ENCODE results near the gene KHSRP. TPM values are rescaled to one million over a fixed set of nuclear protein-coding genes. Genes with fewer than 3 reads are reported as not detected.

The KHSRP gene
- total RNA-seq, 1 donor from 2014 or later, result 102 TPM

GRCh38 chr19:6381030-6381750 lies 43.4 kb downstream of the KHSRP start:
- H3K9me3 ChIP-seq, result no peaks in the 10 kb centered on the region
- H3K4me1 ChIP-seq, result no peaks in the 10 kb centered on the region
- H3K4me3 ChIP-seq, result no peak overlapping the region
- H3K27ac ChIP-seq, result no peak overlapping the region
- H3K27me3 ChIP-seq, result no peaks in the 10 kb centered on the region
- no peak for DNase-seq (ENCODE audit: extremely low spot score in 2 of 2)
- peaks cover 0 to 56% of the 10 kb centered on the region in 2 donors for H3K36me3 ChIP-seq
- TF ChIP-seq CTCF (IDR thresholded peaks at IDR 0.05) (no peak), POLR2AphosphoS5 (IDR thresholded peaks at IDR 0.05; ENCODE audit: insufficient read depth in 1 of 2, low read depth in 1 of 2) (no peak), POLR2A (IDR thresholded peaks at IDR 0.05) (no peak)
- intact Hi-C loops (cut with DNase I), result no loop called here

DNA sequence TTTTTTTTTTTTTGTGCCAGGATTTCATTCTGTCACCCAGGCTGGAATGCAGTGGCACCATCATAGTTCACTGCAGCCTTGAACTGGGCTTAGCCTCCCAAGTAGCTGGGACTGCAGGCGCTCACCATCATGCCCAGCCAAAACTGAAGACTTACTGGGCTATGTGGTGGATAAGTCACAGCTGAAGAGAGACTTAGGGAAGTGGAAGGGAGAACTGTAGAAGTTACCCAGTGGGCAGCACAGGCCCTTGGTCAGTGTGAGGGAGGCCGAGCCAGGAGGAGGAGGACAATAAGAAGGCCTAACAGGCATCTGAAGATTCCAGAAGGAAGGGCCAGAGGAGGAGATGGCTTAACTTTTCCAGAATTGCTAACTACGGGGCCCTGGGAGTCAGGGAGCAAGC lies 44.9 kb downstream of the KHSRP start:
- intact Hi-C loops (cut with DNase I), result no loop called here
- H3K36me3 ChIP-seq, result peaks cover 0 to 49% of the 10 kb centered on the region in 2 donors

GRCh38 chr19:6378486-6378885 lies 46.1 kb downstream of the KHSRP start:
- TF ChIP-seq POLR2AphosphoS5 (IDR thresholded peaks at IDR 0.05; ENCODE audit: insufficient read depth in 1 of 2, low read depth in 1 of 2) (no peak), POLR2A (IDR thresholded peaks at IDR 0.05) (no peak), CTCF (IDR thresholded peaks at IDR 0.05) (no peak)
- Histone ChIP-seq H3K36me3 (peaks cover 0 to 42% of the 10 kb centered on the region in 2 donors), H3K27ac (no peak overlapping the region), H3K9me3 (no peaks in the 10 kb centered on the region), H3K4me3 (no peak overlapping the region), H3K4me1 (peaks cover 14% of the 10 kb centered on the region), H3K27me3 (no peaks in the 10 kb centered on the region)
- no peak for DNase-seq (ENCODE audit: extremely low spot score in 2 of 2)
- intact Hi-C loops (cut with DNase I), result no loop called here

More for the DNA sequence above, 44.9 kb downstream of the KHSRP start:
- no peak overlapping the region for H3K4me3 ChIP-seq
- DNase-seq (ENCODE audit: extremely low spot score in 2 of 2), result no peak
- peaks cover under 1% of the 10 kb centered on the region for H3K4me1 ChIP-seq
- no peak overlapping the region for H3K27ac ChIP-seq
- H3K27me3 ChIP-seq, result no peaks in the 10 kb centered on the region
- TF ChIP-seq POLR2A (IDR thresholded peaks at IDR 0.05) (no peak), POLR2AphosphoS5 (IDR thresholded peaks at IDR 0.05; ENCODE audit: insufficient read depth in 1 of 2, low read depth in 1 of 2) (no peak), CTCF (IDR thresholded peaks at IDR 0.05) (no peak)
- no peaks in the 10 kb centered on the region for H3K9me3 ChIP-seq

DNA sequence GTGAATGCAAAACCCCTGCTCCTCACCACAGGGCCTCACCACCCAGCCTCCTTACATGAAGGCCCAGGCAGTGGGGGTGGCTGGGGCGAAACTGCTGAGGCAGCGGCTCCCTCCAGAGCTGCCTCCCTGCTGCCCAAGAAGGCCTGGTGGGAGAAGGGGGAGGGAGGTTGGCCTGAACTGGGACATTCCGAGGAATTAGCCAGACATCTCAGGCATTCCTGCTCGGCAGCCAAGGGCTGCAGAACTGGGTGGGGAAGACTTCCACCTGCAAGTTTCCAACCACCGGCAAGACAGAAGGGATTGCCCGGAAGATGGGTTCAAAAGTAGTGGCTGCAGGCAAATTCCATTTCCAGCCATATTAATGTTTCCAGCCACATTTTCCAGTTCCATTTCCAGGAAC lies 46.6 kb downstream of the KHSRP start:
- Histone ChIP-seq H3K27ac (no peak overlapping the region), H3K36me3 (peaks cover 0 to 38% of the 10 kb centered on the region in 2 donors), H3K9me3 (no peaks in the 10 kb centered on the region), H3K4me3 (no peak overlapping the region), H3K27me3 (no peaks in the 10 kb centered on the region), H3K4me1 (peaks cover 14% of the 10 kb centered on the region)
- no peak for DNase-seq (ENCODE audit: extremely low spot score in 2 of 2)
- intact Hi-C loops (cut with DNase I), result no loop called here
- no peak for TF ChIP-seq POLR2A (IDR thresholded peaks at IDR 0.05)
- TF ChIP-seq CTCF (IDR thresholded peaks at IDR 0.05), result no peak
- TF ChIP-seq POLR2AphosphoS5 (IDR thresholded peaks at IDR 0.05; ENCODE audit: insufficient read depth in 1 of 2, low read depth in 1 of 2), result no peak

- TF ChIP-seq CTCF (IDR thresholded peaks at IDR 0.05) (no peak), POLR2AphosphoS5 (IDR thresholded peaks at IDR 0.05; ENCODE audit: insufficient read depth in 1 of 2, low read depth in 1 of 2) (no peak), POLR2A (IDR thresholded peaks at IDR 0.05) (no peak)
Observed at GRCh38 chr19:6376512-6377190, 48.0 kb downstream of the KHSRP start.

More at GRCh38 chr19:6376512-6377190, 48.0 kb downstream of the KHSRP start:
- Histone ChIP-seq H3K27me3 (no peaks in the 10 kb centered on the region), H3K4me1 (peaks cover 19% of the 10 kb centered on the region), H3K4me3 (no peak overlapping the region), H3K36me3 (peaks cover 0 to 24% of the 10 kb centered on the region in 2 donors), H3K27ac (no peak overlapping the region), H3K9me3 (no peaks in the 10 kb centered on the region)
- intact Hi-C loops (cut with DNase I), result no loop called here
- no peak for DNase-seq (ENCODE audit: extremely low spot score in 2 of 2)

All from vagina (tissue), 2 donors.